ENCODE measurements around the gene TULP3.

Gene TULP3

GRCh38 chr12:2959505-2960389, 69.1 kb downstream of the TULP3 start:
- no peak for TF ChIP-seq CTCF (IDR thresholded peaks at IDR 0.05; ENCODE audit: borderline replicate concordance, control extremely low read depth, extremely low read depth, insufficient read depth, missing control alignments)
- in situ Hi-C loops (cut with MboI; ENCODE audit: low sequenced_read_pairs, unreplicated experiment), result no loop called here
- peak; percentile 73 for DNase-seq (ENCODE audit: low spot score)

- peak; percentile 58 for DNase-seq (ENCODE audit: low spot score)
- in situ Hi-C loops (cut with MboI; ENCODE audit: low sequenced_read_pairs, unreplicated experiment), result no loop called here
- TF ChIP-seq CTCF (IDR thresholded peaks at IDR 0.05; ENCODE audit: borderline replicate concordance, control extremely low read depth, extremely low read depth, insufficient read depth, missing control alignments), result no peak
Observed at GRCh38 chr12:2960390-2960956, 69.8 kb downstream of the TULP3 start.

- no peak for TF ChIP-seq CTCF (IDR thresholded peaks at IDR 0.05; ENCODE audit: borderline replicate concordance, control extremely low read depth, extremely low read depth, insufficient read depth, missing control alignments)
- no peak for DNase-seq (ENCODE audit: low spot score)
- in situ Hi-C loops (cut with MboI; ENCODE audit: low sequenced_read_pairs, unreplicated experiment), result no loop called here
Observed at GRCh38 chr12:2960996-2961616, 70.4 kb downstream of the TULP3 start.

GRCh38 chr12:2961705-2962104, 71.0 kb downstream of the TULP3 start:
- in situ Hi-C loops (cut with MboI; ENCODE audit: low sequenced_read_pairs, unreplicated experiment), result no loop called here
- no peak for TF ChIP-seq CTCF (IDR thresholded peaks at IDR 0.05; ENCODE audit: borderline replicate concordance, control extremely low read depth, extremely low read depth, insufficient read depth, missing control alignments)
- no peak for DNase-seq (ENCODE audit: low spot score)

- no peak for TF ChIP-seq CTCF (IDR thresholded peaks at IDR 0.05; ENCODE audit: borderline replicate concordance, control extremely low read depth, extremely low read depth, insufficient read depth, missing control alignments)
- no peak for DNase-seq (ENCODE audit: low spot score)
- in situ Hi-C loops (cut with MboI; ENCODE audit: low sequenced_read_pairs, unreplicated experiment), result no loop called here
Observed at GRCh38 chr12:2963154-2963759, 72.6 kb downstream of the TULP3 start.

- in situ Hi-C loops (cut with MboI; ENCODE audit: low sequenced_read_pairs, unreplicated experiment), result no loop called here
- no peak for DNase-seq (ENCODE audit: low spot score)
- no peak for TF ChIP-seq CTCF (IDR thresholded peaks at IDR 0.05; ENCODE audit: borderline replicate concordance, control extremely low read depth, extremely low read depth, insufficient read depth, missing control alignments)
Observed at GRCh38 chr12:2963760-2964292, 73.1 kb downstream of the TULP3 start.
